ENCODE data around the gene MCAM. TPM values are rescaled to one million over a fixed set of nuclear protein-coding genes. Genes with fewer than 3 reads are reported as not detected.
A peak's percentile ranks its signal among the peaks of the same experiment; 100 is the strongest.

Gene MCAM
- total RNA-seq, 1 donor from 2014 or later = 563 TPM

GRCh38 chr11:119316016-119316728 is 758 bp downstream of the MCAM start:
- peak overlapping the region; percentile 75 for H3K4me3 ChIP-seq (ENCODE audit: low read depth, low read length)
- no peaks in the 10 kb centered on the region for H3K36me3 ChIP-seq (ENCODE audit: control insufficient read depth, insufficient read depth, low read length)
- no peak for DNase-seq (ENCODE audit: low read depth)
- no peak for TF ChIP-seq CTCF (IDR thresholded peaks at IDR 0.05; ENCODE audit: insufficient read depth, low read length, poor library complexity, severe bottlenecking)
- H3K27me3 ChIP-seq (ENCODE audit: control insufficient read depth, insufficient read depth, low read length) = no peaks in the 10 kb centered on the region

- H3K27me3 ChIP-seq (ENCODE audit: control insufficient read depth, insufficient read depth, low read length) = no peaks in the 10 kb centered on the region
- peak; percentile 28 for TF ChIP-seq CTCF (IDR thresholded peaks at IDR 0.05; ENCODE audit: insufficient read depth, low read length, poor library complexity, severe bottlenecking)
- H3K4me3 ChIP-seq (ENCODE audit: low read depth, low read length) = peak overlapping the region; percentile 75
- no peak for DNase-seq (ENCODE audit: low read depth)
- H3K36me3 ChIP-seq (ENCODE audit: control insufficient read depth, insufficient read depth, low read length) = peaks cover 2% of the 10 kb centered on the region
Observed at GRCh38 chr11:119315131-119316015, 1.6 kb downstream of the MCAM start.

GRCh38 chr11:119314726-119315125 is 2.2 kb downstream of the MCAM start:
- no peak for DNase-seq (ENCODE audit: low read depth)
- H3K27me3 ChIP-seq (ENCODE audit: control insufficient read depth, insufficient read depth, low read length) = no peaks in the 10 kb centered on the region
- no peak for TF ChIP-seq CTCF (IDR thresholded peaks at IDR 0.05; ENCODE audit: insufficient read depth, low read length, poor library complexity, severe bottlenecking)
- H3K4me3 ChIP-seq (ENCODE audit: low read depth, low read length) = peak overlapping the region; percentile 75
- peaks cover 2% of the 10 kb centered on the region for H3K36me3 ChIP-seq (ENCODE audit: control insufficient read depth, insufficient read depth, low read length)

- TF ChIP-seq CTCF (IDR thresholded peaks at IDR 0.05; ENCODE audit: insufficient read depth, low read length, poor library complexity, severe bottlenecking) = no peak
- Histone ChIP-seq H3K36me3 (ENCODE audit: control insufficient read depth, insufficient read depth, low read length) (peaks cover 4% of the 10 kb centered on the region), H3K27me3 (ENCODE audit: control insufficient read depth, insufficient read depth, low read length) (no peaks in the 10 kb centered on the region), H3K4me3 (ENCODE audit: low read depth, low read length) (no peak overlapping the region)
- no peak for DNase-seq (ENCODE audit: low read depth)
Observed at GRCh38 chr11:119310682-119311052, 6.3 kb downstream of the MCAM start.

- Histone ChIP-seq H3K27me3 (ENCODE audit: control insufficient read depth, insufficient read depth, low read length) (no peaks in the 10 kb centered on the region), H3K4me3 (ENCODE audit: low read depth, low read length) (no peak overlapping the region), H3K36me3 (ENCODE audit: control insufficient read depth, insufficient read depth, low read length) (peaks cover 4% of the 10 kb centered on the region)
- no peak for TF ChIP-seq CTCF (IDR thresholded peaks at IDR 0.05; ENCODE audit: insufficient read depth, low read length, poor library complexity, severe bottlenecking)
- DNase-seq (ENCODE audit: low read depth) = no peak
Observed at GRCh38 chr11:119309953-119310681, 6.8 kb downstream of the MCAM start.
